H1 (cell line): ENCODE results near the gene ELL. TPM values are rescaled to one million over a fixed set of nuclear protein-coding genes. Genes with fewer than 3 reads are reported as not detected.

Source experiments
- CTCF ChIA-PET: fragments of 300-600 bp; sonication (Branson Sonifier 250); formaldehyde crosslinking; loops from one replicate; lab custom pipeline; 2021; ENCODE audit not compliant: partially characterized antibody; lab: Charles Lee
- POLR2A ChIA-PET: fragments of 300-600 bp; sonication (Branson Sonifier 250); formaldehyde crosslinking; loops from one replicate; lab custom pipeline; 2021; ENCODE audit warnings: inconsistent platforms; ENCODE audit not compliant: partially characterized antibody; lab: Charles Lee
- DNase-seq, 2 experiments: peaks; one replicate each; pipeline versions ENCODE4 v3.0.0 to v3.0.0-alpha.2; 2010 to 2022; ENCODE audit warnings: low spot score in 2 of 2, low read depth in 1 of 2, mixed read lengths in 1 of 2
- FAIRE-seq: peaks from 2 replicates; lab custom pipeline; 2011; peaks lifted over from hg19 to GRCh38; lab: Jason Lieb, UNC
- H2AFZ ChIP-seq: 2 replicates; pipeline ENCODE4 v1.8.1; 2012; ENCODE audit warnings: low read length, inconsistent platforms
- H2AK5ac ChIP-seq: 2 replicates; pipeline ENCODE4 v1.6.1; 2013; ENCODE audit warnings: low read depth, low read length
- H2BK120ac ChIP-seq: replicated peaks from 2 replicates; pipeline ENCODE3; 2013; ENCODE audit warnings: low read depth, low read length, inconsistent platforms
- H2BK12ac ChIP-seq: 2 replicates; pipeline ENCODE4 v1.6.1; 2013; ENCODE audit warnings: low read depth, low read length
- H2BK15ac ChIP-seq: 2 replicates; pipeline ENCODE4 v1.6.1; 2013; ENCODE audit warnings: low read length
- H2BK20ac ChIP-seq: 2 replicates; pipeline ENCODE4 v1.6.1; 2013; ENCODE audit warnings: low read length
- H2BK5ac ChIP-seq: 2 replicates; pipeline ENCODE4 v1.6.1; 2013; ENCODE audit warnings: low read depth, low read length
- H3K14ac ChIP-seq: 2 replicates; pipeline ENCODE4 v1.6.1; 2013; ENCODE audit warnings: inconsistent platforms; ENCODE audit not compliant: insufficient read length
- H3K18ac ChIP-seq: 2 replicates; pipeline ENCODE4 v1.6.1; 2013; ENCODE audit warnings: low read length; ENCODE audit errors: extremely low read depth
- H3K23ac ChIP-seq: 2 replicates; pipeline ENCODE4 v1.6.1; 2013; ENCODE audit warnings: inconsistent platforms; ENCODE audit not compliant: insufficient read length
- H3K23me2 ChIP-seq: 2 replicates; pipeline ENCODE4 v1.6.1; 2013; ENCODE audit warnings: low read depth, low read length
- H3K27ac ChIP-seq: 2 replicates; pipeline ENCODE4 v1.6.1; 2011; ENCODE audit warnings: low read depth, low read length, inconsistent platforms
- H3K27me3 ChIP-seq, 4 experiments: replicated peaks in 1 of 4; 1 replicate in 1 of 4; 2 replicates in 3 of 4; pipeline versions ENCODE4 v1.6.1 to v1.8.1; 2011 to 2013; ENCODE audit warnings: low read length in 3 of 4, mild to moderate bottlenecking in 3 of 4, inconsistent platforms in 2 of 4, mixed read lengths in 2 of 4, moderate library complexity in 1 of 4; ENCODE audit not compliant: control insufficient read depth in 3 of 4, insufficient read depth in 3 of 4; ENCODE audit errors: extremely low read depth in 1 of 4
- H3K36me3 ChIP-seq, 4 experiments: 2 replicates each; pipeline versions ENCODE4 v1.6.1 to v1.8.1; 2011 to 2013; ENCODE audit warnings: mild to moderate bottlenecking in 4 of 4, low read length in 3 of 4, moderate library complexity in 2 of 4, control low read depth in 1 of 4, inconsistent platforms in 1 of 4; ENCODE audit not compliant: insufficient read depth in 4 of 4, control insufficient read depth in 2 of 4
- H3K4ac ChIP-seq: replicated peaks from 2 replicates; pipeline ENCODE3; 2013; ENCODE audit warnings: low read length, low read depth, mixed read lengths, inconsistent platforms; ENCODE audit not compliant: insufficient read length
- H3K4me1 ChIP-seq, 4 experiments: replicated peaks in 1 of 4; 1 replicate in 1 of 4; 2 replicates in 3 of 4; pipeline versions ENCODE4 v1.6.1 to v1.8.1; 2011 to 2013; ENCODE audit warnings: low read length in 3 of 4, inconsistent platforms in 2 of 4, mixed read lengths in 1 of 4; ENCODE audit not compliant: insufficient read depth in 4 of 4, control insufficient read depth in 3 of 4
- H3K4me2 ChIP-seq, 2 experiments: 2 replicates each; pipeline versions ENCODE4 v1.6.1 to v1.8.1; 2011 to 2013; ENCODE audit warnings: low read depth in 2 of 2, low read length in 2 of 2, control low read depth in 1 of 2, inconsistent platforms in 1 of 2, mild to moderate bottlenecking in 1 of 2; ENCODE audit not compliant: insufficient read depth in 1 of 2
- H3K4me3 ChIP-seq, 4 experiments: fragments of 200-600, 300-600 bp in 1 of 4; sonication (generic), shearing (Covaris generic), sonication (Bioruptor Twin) in 1 of 4; 2 replicates each; pipeline versions ENCODE4 v1.5.1 to v1.8.1; 2011 to 2016; ENCODE audit warnings: low read length in 4 of 4, low read depth in 3 of 4, control low read depth in 2 of 4, inconsistent platforms in 2 of 4, mild to moderate bottlenecking in 2 of 4, mixed read lengths in 1 of 4, moderate library complexity in 1 of 4; ENCODE audit not compliant: insufficient read depth in 2 of 4; ENCODE audit errors: extremely low read depth in 1 of 4
- H3K56ac ChIP-seq: replicated peaks from 2 replicates; pipeline ENCODE3; 2013; ENCODE audit warnings: low read depth, mild to moderate bottlenecking, mixed read lengths, low read length, inconsistent platforms; ENCODE audit not compliant: insufficient read length
- H3K79me1 ChIP-seq: 2 replicates; pipeline ENCODE4 v1.6.1; 2013; ENCODE audit warnings: low read depth, low read length, control low read depth
- H3K79me2 ChIP-seq, 2 experiments: 2 replicates each; pipeline versions ENCODE4 v1.6.1 to v1.8.1; 2012 to 2013; ENCODE audit warnings: low read length in 2 of 2, mild to moderate bottlenecking in 2 of 2, inconsistent platforms in 1 of 2; ENCODE audit not compliant: insufficient read depth in 2 of 2, control insufficient read depth in 1 of 2
- H3K9ac ChIP-seq, 4 experiments: replicated peaks in 1 of 4; 1 replicate in 1 of 4; 2 replicates in 3 of 4; pipeline versions ENCODE4 v1.6.1 to v1.8.1; 2011 to 2013; ENCODE audit warnings: low read depth in 3 of 4, low read length in 3 of 4, control low read depth in 2 of 4, mild to moderate bottlenecking in 2 of 4, moderate library complexity in 2 of 4, inconsistent platforms in 1 of 4; ENCODE audit errors: extremely low read depth in 1 of 4
- H3K9me3 ChIP-seq, 2 experiments: 2 replicates each; pipeline versions ENCODE4 v1.6.1 to v1.8.1; 2012 to 2013; ENCODE audit warnings: mild to moderate bottlenecking in 2 of 2, moderate library complexity in 2 of 2, control low read depth in 1 of 2, inconsistent platforms in 1 of 2, low read depth in 1 of 2, low read length in 1 of 2, mixed read lengths in 1 of 2; ENCODE audit not compliant: insufficient read depth in 2 of 2
- H4K20me1 ChIP-seq, 2 experiments: replicated peaks in 1 of 2; 2 replicates each; pipeline versions ENCODE3 to v1.8.1; 2011 to 2013; ENCODE audit warnings: inconsistent platforms in 2 of 2, low read length in 2 of 2, mild to moderate bottlenecking in 1 of 2; ENCODE audit not compliant: insufficient read depth in 2 of 2, control insufficient read depth in 1 of 2
- H4K5ac ChIP-seq: 2 replicates; pipeline ENCODE4 v1.6.1; 2013; ENCODE audit warnings: low read length, low read depth, mixed read lengths, inconsistent platforms; ENCODE audit not compliant: insufficient read length
- H4K8ac ChIP-seq: 2 replicates; pipeline ENCODE4 v1.8.0; 2013; ENCODE audit warnings: mild to moderate bottlenecking, moderate library complexity, low read length, inconsistent platforms; ENCODE audit not compliant: insufficient read depth; ENCODE audit errors: extremely low read depth
- H4K91ac ChIP-seq: replicated peaks from 2 replicates; pipeline ENCODE3; 2013; ENCODE audit warnings: low read length, mixed read lengths, inconsistent platforms; ENCODE audit not compliant: insufficient read length
- GTF2F1 ChIP-seq: IDR thresholded peaks from 2 replicates; pipeline ENCODE4 v1.6.1; 2012; ENCODE audit warnings: low read depth, low read length, improper control_type of control experiment, borderline replicate concordance
- HDAC6 ChIP-seq: IDR thresholded peaks from one replicate; pipeline ENCODE4 v1.7.1; 2012; ENCODE audit warnings: low read depth, mild to moderate bottlenecking, inconsistent platforms, low read length, moderate library complexity
- KDM4A ChIP-seq: IDR thresholded peaks from one replicate; pipeline ENCODE4 v1.7.1; 2012; ENCODE audit warnings: low read depth, mild to moderate bottlenecking, moderate library complexity, low read length, inconsistent platforms; ENCODE audit not compliant: severe bottlenecking
- YY1 ChIP-seq: IDR thresholded peaks from 2 replicates; pipeline ENCODE4 v1.6.1; 2011; ENCODE audit warnings: low read depth, mild to moderate bottlenecking, low read length
- WGBS, 2 experiments: shearing (Covaris generic) in 1 of 2; methylation state at CpG; one replicate each; pipeline versions ENCODE4 v1.1.6 to v1.1.7; 2013 to 2015; ENCODE audit warnings: low lambda C conversion rate in 2 of 2, mixed read lengths in 2 of 2, inconsistent platforms in 1 of 2, low coverage in 1 of 2, missing lambda C conversion rate in 1 of 2; ENCODE audit not compliant: insufficient replicate concordance in 2 of 2, insufficient coverage in 1 of 2, insufficient read length in 1 of 2; ENCODE audit errors: extremely low coverage in 1 of 2, missing lambda C conversion rate in 1 of 2; 5-methylcytosine and 5-hydroxymethylcytosine counted together
- polyA plus RNA-seq, 7 experiments: library from polyadenylated mRNA; depleted of rRNA in 3 of 7; stranded (reverse) in 5 of 7; unstranded in 2 of 7; fragments of >200 nt in 5 of 7; fragments of 200-250 nt in 2 of 7; gene quantifications; 1 replicate in 5 of 7; 2 replicates in 1 of 7; 4 replicates in 1 of 7; pipeline versions ENCODE4 v1.2.1 to v1.2.3, GENCODE V29; 2011 to 2013; ENCODE audit warnings: missing spikeins in 2 of 7, mixed read lengths in 2 of 7
- total RNA-seq: library from RNA; stranded (reverse); fragmentation: NEBNext Ultra II Directional; extraction: Animal tissue kit (Norgen Biotek cat#: 25700); gene quantifications from 2 replicates; pipeline ENCODE4 v1.2.1, GENCODE V29; 2021
- TF ChIP-seq, protein P1 (sequence below): IDR thresholded peaks from 2 replicates; pipeline ENCODE4 v1.6.1; 2012; ENCODE audit warnings: inconsistent platforms

The ELL gene
- total and polyA plus RNA-seq, 2 of the 8 experiments (the other 6 are each of a cell fraction or from before 2014, with no cell fraction given), result 5.2 to 10.5 TPM

DNA sequence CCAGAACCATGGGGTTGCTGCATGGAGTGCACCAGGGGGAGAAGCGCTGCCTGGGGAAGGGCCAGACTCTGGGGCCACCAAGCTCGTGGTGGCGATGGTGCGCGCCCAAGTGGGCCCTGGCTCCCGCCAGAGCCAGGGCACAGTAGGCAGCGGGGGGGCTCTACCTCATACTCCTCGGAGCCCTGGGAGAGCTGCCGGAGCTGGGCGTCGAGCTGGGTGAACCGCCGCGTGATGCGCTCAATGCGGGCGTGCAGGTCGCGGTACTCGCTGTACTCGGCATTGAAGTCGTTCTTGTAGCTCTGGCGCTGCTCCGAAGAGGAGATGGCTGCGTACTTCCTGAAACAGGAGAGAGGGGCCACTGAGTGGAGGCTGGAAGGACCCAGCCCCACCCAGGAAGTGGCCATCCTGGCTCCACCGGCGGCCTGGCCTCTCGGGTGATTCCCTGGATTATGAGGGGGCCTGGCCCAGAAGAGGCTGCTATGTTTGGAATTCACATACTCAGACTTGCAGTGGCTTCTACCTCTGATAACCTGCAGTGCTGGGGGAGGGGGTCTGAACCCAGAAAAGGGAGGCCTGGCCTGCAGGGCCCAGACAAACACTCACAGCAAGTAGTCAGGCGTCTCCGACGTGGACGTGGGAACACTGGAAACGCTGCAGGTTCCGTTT, 75.6 kb downstream of the ELL start:
- Histone ChIP-seq H2BK5ac (no peak overlapping the region; the same call in 1 of the 2 replicates), H3K18ac (no peak overlapping the region), H2AK5ac (no peak overlapping the region), H3K4me3 (no peak overlapping the region), H4K8ac (no peak overlapping the region), H2BK20ac (no peak overlapping the region), H3K56ac (no peak overlapping the region), H3K79me2 (no peaks in the 10 kb centered on the region), H3K4me2 (no peak overlapping the region), H3K4ac (no peak overlapping the region), H2BK120ac (no peak overlapping the region), H4K20me1 (peaks cover 0 to 9% of the 10 kb centered on the region in 2 experiments), H3K79me1 (no peaks in the 10 kb centered on the region), H3K4me1 (no peaks in the 10 kb centered on the region; a peak in 3 of 7 replicates), H3K14ac (no peak overlapping the region), H3K9me3 (no peaks in the 10 kb centered on the region), H4K5ac (no peak overlapping the region), H3K9ac (no peak overlapping the region), H3K23me2 (peaks cover 8% of the 10 kb centered on the region; the same call in 1 of the 2 replicates), H2BK12ac (no peak overlapping the region), H3K27ac (no peak overlapping the region), H2AFZ (no peak overlapping the region), H3K23ac (no peak overlapping the region), H3K36me3 (peaks cover 0 to 18% (median 4%) of the 10 kb centered on the region in 4 experiments; a peak in 3 of 8 replicates), H3K27me3 (no peaks in the 10 kb centered on the region), H2BK15ac (no peak overlapping the region), H4K91ac (no peak overlapping the region)
- TF ChIP-seq KDM4A (no peak), YY1 (no peak), GTF2F1 (no peak), HDAC6 (no peak)
- TF ChIP-seq, protein P1, sequence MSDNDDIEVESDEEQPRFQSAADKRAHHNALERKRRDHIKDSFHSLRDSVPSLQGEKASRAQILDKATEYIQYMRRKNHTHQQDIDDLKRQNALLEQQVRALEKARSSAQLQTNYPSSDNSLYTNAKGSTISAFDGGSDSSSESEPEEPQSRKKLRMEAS, result no peak
- ChIA-PET CTCF (interaction anchor here (0.6 to 13.5 kb wide), 13 partner anchors 7 to 1401 kb away, joined by 3 to 143 read pairs (median 4); partner anchors contain the start of gene SSBP4), POLR2A (interaction anchor here (1.5 kb wide), 1 partner anchor 9 kb away, joined by 4 read pairs; no protein-coding TSS in a partner anchor)
- WGBS, 2 experiments, result 92% methylated on average over 27 of the region's 34 CpGs; no CpG with 5 or more reads in 1 of the 2 experiments
- DNase-seq, result no peak
- FAIRE-seq, result no peak
